B cell (primary cell): ENCODE data around the gene LAMA1. TPM values are rescaled to one million over a fixed set of nuclear protein-coding genes. Genes with fewer than 3 reads are reported as not detected.

Experiments
- ATAC-seq: fragments of 200-7000 bp; cut with Tn5 transposase; one replicate; pipeline ENCODE4 v1.10.0; 2021; ENCODE audit warnings: low read depth, mild to moderate bottlenecking, moderate number of reproducible peaks, moderate library complexity
- CTCF ChIA-PET: fragments of 350-600 bp; sonication (Branson Sonifier 250); formaldehyde crosslinking; loops from one replicate; lab custom pipeline; 2021; ENCODE audit warnings: antibody characterized with exemption, inconsistent platforms; lab: Charles Lee
- POLR2A ChIA-PET: fragments of 350-600 bp; sonication (Branson Sonifier 250); formaldehyde crosslinking; loops from one replicate; lab custom pipeline; 2021; ENCODE audit warnings: antibody characterized with exemption; lab: Charles Lee
- DNase-seq: peaks from one replicate; pipeline ENCODE4 v3.0.0; 2013
- H2AFZ ChIP-seq: 2 replicates; pipeline ENCODE4 v1.6.1; 2012; ENCODE audit warnings: mild to moderate bottlenecking, low read depth, low read length; ENCODE audit not compliant: insufficient read depth, poor library complexity, severe bottlenecking
- H3K27ac ChIP-seq, 2 donors: 1 replicate in 1 of 2; 2 replicates in 1 of 2; pipeline ENCODE4 v1.5.1; 2012 to 2013; ENCODE audit warnings: low read length in 2 of 2, mild to moderate bottlenecking in 2 of 2, moderate library complexity in 1 of 2
- H3K27me3 ChIP-seq, 4 experiments: fragments of 200-600 bp in 1 of 4; sonication (generic) in 1 of 4; replicated peaks in 1 of 4; 1 replicate in 2 of 4; 2 replicates in 2 of 4; pipeline versions ENCODE4 v1.6.1 to v1.7.0; 2013 to 2016; ENCODE audit warnings: low read length in 3 of 4, mild to moderate bottlenecking in 2 of 4, mixed read lengths in 1 of 4, moderate library complexity in 1 of 4; ENCODE audit not compliant: insufficient read depth in 4 of 4, control insufficient read depth in 3 of 4; ENCODE audit errors: control extremely low read depth in 1 of 4
- H3K36me3 ChIP-seq, 2 experiments: replicated peaks in 1 of 2; 1 replicate in 1 of 2; 2 replicates in 1 of 2; pipeline versions ENCODE4 v1.6.1 to v1.7.1; 2013; ENCODE audit warnings: low read length in 1 of 2; ENCODE audit not compliant: insufficient read depth in 2 of 2, control insufficient read depth in 1 of 2; ENCODE audit errors: control extremely low read depth in 1 of 2, extremely low read depth in 1 of 2
- H3K4me1 ChIP-seq, 2 donors: fragments of 200-600 bp in 1 of 2; sonication (generic) in 1 of 2; 1 replicate in 1 of 2; 2 replicates in 1 of 2; pipeline versions ENCODE4 v1.5.1 to v1.6.1; 2013 to 2017; ENCODE audit warnings: low read length in 2 of 2; ENCODE audit not compliant: control insufficient read depth in 2 of 2, insufficient read depth in 2 of 2
- H3K4me2 ChIP-seq: replicated peaks from 2 replicates; pipeline ENCODE3; 2012; ENCODE audit warnings: mild to moderate bottlenecking, low read depth, low read length; ENCODE audit not compliant: poor library complexity, severe bottlenecking
- H3K4me3 ChIP-seq, 5 experiments: fragments of 200-600 bp in 1 of 5; sonication (generic) in 1 of 5; 1 replicate in 3 of 5; 2 replicates in 2 of 5; pipeline versions ENCODE4 v1.5.1 to v1.7.0; 2011 to 2016; ENCODE audit warnings: low read length in 4 of 5, mild to moderate bottlenecking in 4 of 5, low read depth in 2 of 5, control low read depth in 1 of 5, moderate library complexity in 1 of 5; ENCODE audit not compliant: insufficient read depth in 1 of 5; ENCODE audit errors: control extremely low read depth in 1 of 5, extremely low read depth in 1 of 5
- H3K79me2 ChIP-seq: fragments of 200-600 bp; sonication (generic); one replicate; pipeline ENCODE4 v1.6.0; 2016; ENCODE audit warnings: low read length; ENCODE audit not compliant: control insufficient read depth, insufficient read depth
- H3K9ac ChIP-seq: fragments of 200-600 bp; sonication (generic); 2 replicates; pipeline ENCODE4 v1.6.1; 2017; ENCODE audit warnings: mild to moderate bottlenecking, low read length, moderate library complexity
- H3K9me3 ChIP-seq, 3 donors: one replicate each; pipeline versions ENCODE4 v1.6.1 to v1.7.1; 2013; ENCODE audit warnings: low read length in 2 of 3; ENCODE audit not compliant: control insufficient read depth in 2 of 3, insufficient read depth in 1 of 3; ENCODE audit errors: control extremely low read depth in 1 of 3
- H4K20me1 ChIP-seq: 2 replicates; pipeline ENCODE4 v1.6.0; 2012; ENCODE audit warnings: mild to moderate bottlenecking, low read length; ENCODE audit not compliant: insufficient read depth, control insufficient read depth, poor library complexity, severe bottlenecking
- H3K27ac Mint-ChIP-seq: one replicate; pipeline ENCODE4 v1.8.0; 2021; ENCODE audit warnings: mixed read lengths
- H3K27me3 Mint-ChIP-seq: one replicate; pipeline ENCODE4 v1.8.0; 2021; ENCODE audit warnings: mixed read lengths
- H3K4me1 Mint-ChIP-seq: one replicate; pipeline ENCODE4 v1.8.0; 2021; ENCODE audit warnings: mixed read lengths
- H3K4me3 Mint-ChIP-seq: one replicate; pipeline ENCODE4 v1.8.0; 2021; ENCODE audit warnings: mixed read lengths
- H3K9me3 Mint-ChIP-seq: one replicate; pipeline ENCODE4 v1.8.0; 2022; ENCODE audit warnings: mixed read lengths; ENCODE audit not compliant: insufficient read depth
- EZH2 ChIP-seq: IDR thresholded peaks from 2 replicates; pipeline ENCODE4 v1.6.1; 2012; ENCODE audit warnings: borderline replicate concordance, low read depth, mild to moderate bottlenecking, moderate library complexity, low read length; ENCODE audit not compliant: insufficient read depth, poor library complexity, severe bottlenecking
- WGBS: methylation state at CpG from one replicate; pipeline ENCODE4 v1.1.5; 2013; ENCODE audit warnings: missing lambda C conversion rate; ENCODE audit not compliant: insufficient coverage; 5-methylcytosine and 5-hydroxymethylcytosine counted together
- intact Hi-C: fragments of 100-400 bp; cut with micrococcal nuclease; formaldehyde crosslinking; loops from one replicate; pipeline ENCODE4 v1.10.0; 2022
- polyA plus RNA-seq: library from polyadenylated mRNA; depleted of rRNA; stranded (reverse); fragments of >200 nt; gene quantifications from 2 replicates; pipeline ENCODE4 v1.2.3, GENCODE V29; 2012
- total RNA-seq, 2 donors: library from RNA; stranded (reverse); fragments of 120-200 nt in 1 of 2; gene quantifications; 1 replicate in 1 of 2; 2 replicates in 1 of 2; pipeline versions ENCODE4 v1.2.3 to v1.2.4, GENCODE V29; 2013 to 2022
- TF ChIP-seq, protein P1 (sequence below): fragments of 200-600 bp; IDR thresholded peaks from one replicate; pipeline ENCODE4 v1.8.0; 2022; ENCODE audit warnings: antibody characterized with exemption, mild to moderate bottlenecking

Gene LAMA1
- total and polyA plus RNA-seq, 2 donors (not counting 1 experiment from before 2014, with no cell fraction given) = not detected

- ATAC-seq = no peak
- H3K9me3 ChIP-seq = peaks cover 0 to 2% (median 0%) of the 10 kb centered on the region in 3 donors
- no peak overlapping the region for H3K27ac ChIP-seq
- no peaks in the 10 kb centered on the region for H3K27me3 ChIP-seq
- no peak overlapping the region for H3K4me3 ChIP-seq
- no peaks in the 10 kb centered on the region for H4K20me1 ChIP-seq
- H3K79me2 ChIP-seq = no peaks in the 10 kb centered on the region
- H3K9ac ChIP-seq = no peak overlapping the region
- Mint-ChIP-seq H3K27ac (no peak overlapping the region), H3K9me3 (peaks cover 6% of the 10 kb centered on the region), H3K4me3 (no peak overlapping the region), H3K27me3 (no peaks in the 10 kb centered on the region), H3K4me1 (no peaks in the 10 kb centered on the region)
- TF ChIP-seq EZH2 = no peak
- TF ChIP-seq, protein P1, sequence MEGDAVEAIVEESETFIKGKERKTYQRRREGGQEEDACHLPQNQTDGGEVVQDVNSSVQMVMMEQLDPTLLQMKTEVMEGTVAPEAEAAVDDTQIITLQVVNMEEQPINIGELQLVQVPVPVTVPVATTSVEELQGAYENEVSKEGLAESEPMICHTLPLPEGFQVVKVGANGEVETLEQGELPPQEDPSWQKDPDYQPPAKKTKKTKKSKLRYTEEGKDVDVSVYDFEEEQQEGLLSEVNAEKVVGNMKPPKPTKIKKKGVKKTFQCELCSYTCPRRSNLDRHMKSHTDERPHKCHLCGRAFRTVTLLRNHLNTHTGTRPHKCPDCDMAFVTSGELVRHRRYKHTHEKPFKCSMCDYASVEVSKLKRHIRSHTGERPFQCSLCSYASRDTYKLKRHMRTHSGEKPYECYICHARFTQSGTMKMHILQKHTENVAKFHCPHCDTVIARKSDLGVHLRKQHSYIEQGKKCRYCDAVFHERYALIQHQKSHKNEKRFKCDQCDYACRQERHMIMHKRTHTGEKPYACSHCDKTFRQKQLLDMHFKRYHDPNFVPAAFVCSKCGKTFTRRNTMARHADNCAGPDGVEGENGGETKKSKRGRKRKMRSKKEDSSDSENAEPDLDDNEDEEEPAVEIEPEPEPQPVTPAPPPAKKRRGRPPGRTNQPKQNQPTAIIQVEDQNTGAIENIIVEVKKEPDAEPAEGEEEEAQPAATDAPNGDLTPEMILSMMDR = no peak
- no peak overlapping the region for H3K4me2 ChIP-seq
- CTCF ChIA-PET = no interaction called here
- no peak overlapping the region for H2AFZ ChIP-seq
- POLR2A ChIA-PET = no interaction called here
- H3K36me3 ChIP-seq = no peaks in the 10 kb centered on the region
- no peaks in the 10 kb centered on the region for H3K4me1 ChIP-seq
- intact Hi-C loops = no loop called here
- no peak for DNase-seq
Measured at GRCh38 chr18:7133181-7133580, 15.6 kb upstream of the LAMA1 start.

DNA sequence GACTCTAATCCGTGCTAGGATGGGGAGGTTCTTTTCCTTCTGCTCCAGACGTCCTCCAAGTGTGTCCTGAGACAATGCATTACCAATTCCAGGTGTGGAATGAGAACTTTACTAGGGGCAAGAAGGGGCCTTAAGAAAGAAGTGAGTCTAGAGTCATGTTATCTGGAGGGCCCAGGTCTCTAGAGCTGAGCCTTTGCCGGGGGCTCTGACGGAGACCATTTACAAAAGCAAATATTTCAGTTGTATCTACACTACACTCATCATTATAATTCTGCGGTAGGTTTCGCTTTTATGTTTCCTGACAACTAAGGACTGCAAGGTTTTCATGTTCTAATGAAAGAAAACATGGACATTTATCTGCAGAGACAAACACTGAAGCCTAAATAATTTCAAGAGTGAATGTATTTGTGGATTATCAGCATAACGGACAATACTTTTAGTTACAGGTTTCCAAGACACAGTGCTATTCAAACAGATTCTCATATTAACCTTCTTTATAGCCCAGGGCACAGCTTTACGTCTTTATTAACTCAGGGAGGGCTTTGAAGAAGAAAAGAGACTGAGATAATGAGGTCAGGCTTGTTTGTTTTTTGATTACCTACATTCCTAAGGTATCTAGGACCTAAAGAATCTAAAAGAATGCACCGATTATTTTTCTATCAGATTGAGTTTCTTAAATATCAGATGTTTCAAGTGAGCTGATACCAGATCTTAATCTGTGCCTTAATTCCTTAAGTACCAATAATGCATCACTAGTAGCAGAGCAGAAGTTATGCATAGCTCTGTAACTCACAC, 15.0 kb upstream of the LAMA1 start:
- H4K20me1 ChIP-seq = no peaks in the 10 kb centered on the region
- no peak overlapping the region for H3K4me3 ChIP-seq
- no peaks in the 10 kb centered on the region for H3K27me3 Mint-ChIP-seq
- H3K79me2 ChIP-seq = no peaks in the 10 kb centered on the region
- 53% methylated on average over 2 of the region's 9 CpGs for WGBS
- no peaks in the 10 kb centered on the region for H3K36me3 ChIP-seq
- POLR2A ChIA-PET = no interaction called here
- H3K27ac Mint-ChIP-seq = no peak overlapping the region
- TF ChIP-seq EZH2 = no peak
- TF ChIP-seq, protein P1 = no peak
- no peak overlapping the region for H2AFZ ChIP-seq
- intact Hi-C loops = no loop called here
- no peak overlapping the region for H3K27ac ChIP-seq
- no peaks in the 10 kb centered on the region for H3K4me1 ChIP-seq
- H3K9ac ChIP-seq = no peak overlapping the region
- H3K9me3 Mint-ChIP-seq = peaks cover 6% of the 10 kb centered on the region
- H3K27me3 ChIP-seq = no peaks in the 10 kb centered on the region
- no peak overlapping the region for H3K4me3 Mint-ChIP-seq
- no peak overlapping the region for H3K4me2 ChIP-seq
- H3K9me3 ChIP-seq = peaks cover 0 to 7% (median 0%) of the 10 kb centered on the region in 3 donors
- DNase-seq (no peak), ATAC-seq (no peak)
- CTCF ChIA-PET = no interaction called here
- H3K4me1 Mint-ChIP-seq = no peaks in the 10 kb centered on the region
